MM.1S (cell line): Measurements from ENCODE around the gene SLC40A1.

ENCODE experiments used
- CTCF ChIP-seq: fragments of 300-600 bp; sonication (generic); IDR thresholded peaks from 2 replicates; pipeline ENCODE4 v1.5.1; 2016; ENCODE audit warnings: antibody characterized with exemption, low read length, mixed read lengths
- EZH2 ChIP-seq: fragments of 300-600 bp; sonication (generic); optimal IDR thresholded peaks from 2 replicates; pipeline ENCODE3; 2017; ENCODE audit warnings: low read depth, mild to moderate bottlenecking, antibody characterized with exemption, low read length, mixed read lengths
- EZH2phosphoT487 ChIP-seq: fragments of 300-600 bp; sonication (generic); IDR thresholded peaks from 2 replicates; pipeline ENCODE4 v1.6.1; 2018; ENCODE audit warnings: antibody characterized with exemption, low read length

GRCh38 chr2:189538402-189538801 is 42.2 kb downstream of the SLC40A1 start:
- TF ChIP-seq CTCF, result no peak
- no peak for TF ChIP-seq EZH2
- no peak for TF ChIP-seq EZH2phosphoT487
